ENCODE measurements around the gene IGFBP7. TPM values are rescaled to one million over a fixed set of nuclear protein-coding genes. Genes with fewer than 3 reads are reported as not detected.

IGFBP7 gene
- total and polyA plus RNA-seq, 10 of the 15 experiments (the other 5 are each of a cell fraction or from before 2014, with no cell fraction given) = 0.69 to 1.9 (median 1.4) TPM; not detected in 5

DNA sequence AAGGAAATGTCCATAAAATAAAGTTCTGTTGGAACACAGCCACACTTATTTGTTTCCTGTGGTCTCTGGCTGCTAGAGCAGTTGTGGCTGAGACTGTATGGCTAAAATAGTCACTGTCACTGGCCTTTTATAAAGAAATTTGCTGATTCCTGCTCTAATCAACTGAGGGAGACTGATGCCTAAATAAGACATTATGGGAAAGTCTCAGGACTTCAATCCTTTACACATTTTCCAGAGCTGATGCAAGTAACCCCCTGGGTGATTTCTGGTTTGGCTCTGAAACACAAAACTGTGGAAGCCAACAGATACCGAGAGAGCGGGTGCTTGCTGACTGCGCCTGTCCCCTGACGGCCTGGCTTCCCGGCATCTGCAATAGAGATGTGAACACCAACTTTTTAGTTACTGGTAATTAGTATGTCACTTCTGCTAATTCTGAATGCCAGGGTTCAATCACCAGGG is 67.4 kb downstream of the IGFBP7 start:
- BruUV-seq (replicated peaks) = no TSS peak
- SMC1A ChIA-PET (ENCODE audit: uncharacterized antibody, unreplicated experiment) = interaction anchor here (0.7 kb wide), 1 partner anchor 1179 kb away, joined by 3 read pairs; no protein-coding TSS in a partner anchor

More for the DNA sequence above, 67.4 kb downstream of the IGFBP7 start:
- H3K9me3 ChIP-seq (replicated peaks; ENCODE audit: control insufficient read depth, insufficient read depth, low read length) = no peaks in the 10 kb centered on the region
- H3K4me2 ChIP-seq (ENCODE audit: control insufficient read depth, insufficient read depth) = no peak overlapping the region
- TF ChIP-seq, protein P1, sequence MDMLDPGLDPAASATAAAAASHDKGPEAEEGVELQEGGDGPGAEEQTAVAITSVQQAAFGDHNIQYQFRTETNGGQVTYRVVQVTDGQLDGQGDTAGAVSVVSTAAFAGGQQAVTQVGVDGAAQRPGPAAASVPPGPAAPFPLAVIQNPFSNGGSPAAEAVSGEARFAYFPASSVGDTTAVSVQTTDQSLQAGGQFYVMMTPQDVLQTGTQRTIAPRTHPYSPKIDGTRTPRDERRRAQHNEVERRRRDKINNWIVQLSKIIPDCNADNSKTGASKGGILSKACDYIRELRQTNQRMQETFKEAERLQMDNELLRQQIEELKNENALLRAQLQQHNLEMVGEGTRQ (IDR thresholded peaks at IDR 0.05; ENCODE audit: borderline replicate concordance, low read depth, low read length) = no peak
- TF ChIP-seq, protein P2, sequence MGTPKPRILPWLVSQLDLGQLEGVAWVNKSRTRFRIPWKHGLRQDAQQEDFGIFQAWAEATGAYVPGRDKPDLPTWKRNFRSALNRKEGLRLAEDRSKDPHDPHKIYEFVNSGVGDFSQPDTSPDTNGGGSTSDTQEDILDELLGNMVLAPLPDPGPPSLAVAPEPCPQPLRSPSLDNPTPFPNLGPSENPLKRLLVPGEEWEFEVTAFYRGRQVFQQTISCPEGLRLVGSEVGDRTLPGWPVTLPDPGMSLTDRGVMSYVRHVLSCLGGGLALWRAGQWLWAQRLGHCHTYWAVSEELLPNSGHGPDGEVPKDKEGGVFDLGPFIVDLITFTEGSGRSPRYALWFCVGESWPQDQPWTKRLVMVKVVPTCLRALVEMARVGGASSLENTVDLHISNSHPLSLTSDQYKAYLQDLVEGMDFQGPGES (IDR thresholded peaks at IDR 0.05) = no peak
- TF ChIP-seq NFXL1 (IDR thresholded peaks at IDR 0.05; ENCODE audit: borderline replicate concordance) (no peak), JUNB (IDR thresholded peaks at IDR 0.05) (no peak), RCOR1 (conservative IDR thresholded peaks at IDR 0.05; ENCODE audit: low read depth, low read length) (no peak), ETV6 (conservative IDR thresholded peaks at IDR 0.05 in 1 of 2, IDR thresholded peaks at IDR 0.05 in 1 of 2; ENCODE audit: borderline replicate concordance in 1 of 2, low read depth in 1 of 2) (no peak), FOXK2 (IDR thresholded peaks at IDR 0.05) (no peak), TCF7 (IDR thresholded peaks at IDR 0.05; ENCODE audit: borderline replicate concordance) (no peak), NRF1 (conservative IDR thresholded peaks at IDR 0.05; ENCODE audit: low read depth, low read length) (no peak), HDAC2 (IDR thresholded peaks at IDR 0.05) (no peak), SPI1 (IDR thresholded peaks at IDR 0.05; ENCODE audit: borderline replicate concordance, insufficient read depth, low read depth, low read length) (no peak), ATF7 (IDR thresholded peaks at IDR 0.05; ENCODE audit: low read depth) (no peak), YY1 (IDR thresholded peaks at IDR 0.05; ENCODE audit: low read depth, low read length) (no peak), RFX5 (IDR thresholded peaks at IDR 0.05; ENCODE audit: low read depth, low read length) (no peak), POLR2AphosphoS2 (IDR thresholded peaks at IDR 0.05; ENCODE audit: low read depth, low read length) (no peak), MTA3 (IDR thresholded peaks at IDR 0.05; ENCODE audit: borderline replicate concordance, low read length) (no peak), EP300 (IDR thresholded peaks at IDR 0.05; ENCODE audit: borderline replicate concordance in 1 of 2, control insufficient read depth in 1 of 2, low read depth in 2 of 2, low read length in 2 of 2) (no peak), BMI1 (IDR thresholded peaks at IDR 0.05; ENCODE audit: borderline replicate concordance) (no peak)
- TF ChIP-seq, protein P3, sequence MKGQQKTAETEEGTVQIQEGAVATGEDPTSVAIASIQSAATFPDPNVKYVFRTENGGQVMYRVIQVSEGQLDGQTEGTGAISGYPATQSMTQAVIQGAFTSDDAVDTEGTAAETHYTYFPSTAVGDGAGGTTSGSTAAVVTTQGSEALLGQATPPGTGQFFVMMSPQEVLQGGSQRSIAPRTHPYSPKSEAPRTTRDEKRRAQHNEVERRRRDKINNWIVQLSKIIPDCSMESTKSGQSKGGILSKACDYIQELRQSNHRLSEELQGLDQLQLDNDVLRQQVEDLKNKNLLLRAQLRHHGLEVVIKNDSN (IDR thresholded peaks at IDR 0.05; ENCODE audit: borderline replicate concordance, extremely low read length, insufficient read depth, low read depth, low read length) = no peak
- whole genome bisulfite sequencing (ENCODE audit: insufficient coverage, insufficient replicate concordance, low lambda C conversion rate, missing lambda C conversion rate) = 91% methylated on average over 5 of the region's 5 CpGs
- no peaks in the 10 kb centered on the region for H4K20me1 ChIP-seq (ENCODE audit: control insufficient read depth, insufficient read depth)
- H3K79me2 ChIP-seq (ENCODE audit: control insufficient read depth, insufficient read depth, low read length) = no peaks in the 10 kb centered on the region
- no peaks in the 10 kb centered on the region for H3K4me1 ChIP-seq (ENCODE audit: control insufficient read depth, insufficient read depth, low read length)
- RAD21 ChIA-PET (ENCODE audit: unreplicated experiment) = no interaction called here
- CTCF ChIA-PET = no interaction called here
- no peaks in the 10 kb centered on the region for H3K27me3 ChIP-seq (replicated peaks in 1 of 2; ENCODE audit: control insufficient read depth in 2 of 2, insufficient read depth in 2 of 2, low read length in 1 of 2)
- intact Hi-C loops (cut with micrococcal nuclease; ENCODE audit: unreplicated experiment) (no loop called here), in situ Hi-C loops (cut with MboI) (no loop called here)
- no peak overlapping the region for H3K9ac ChIP-seq (ENCODE audit: control insufficient read depth, insufficient read depth, low read length)
- POLR2A ChIA-PET = no interaction called here
- H3K27ac ChIP-seq (ENCODE audit: control insufficient read depth, insufficient read depth) = no peak overlapping the region
- DNase-seq (ENCODE audit: low read depth, low spot score) (no peak), FAIRE-seq (no peak), ATAC-seq (no peak)
- H2AFZ ChIP-seq (ENCODE audit: control insufficient read depth, low read depth, low read length) = no peak overlapping the region
- H3K4me3 ChIP-seq = no peak overlapping the region
- H3K36me3 ChIP-seq (ENCODE audit: control insufficient read depth in 2 of 2, insufficient read depth in 2 of 2, low read length in 1 of 2) = no peaks in the 10 kb centered on the region

All from GM12878 (cell line).